ENCODE data around the gene PTPN1.

The PTPN1 gene

GRCh38 chr20:50634191-50634590 lies 124.0 kb downstream of the PTPN1 start:
- DNase-seq (ENCODE audit: low read depth, low spot score): no peak
